ENCODE measurements around the gene C1QTNF12. TPM values are rescaled to one million over a fixed set of nuclear protein-coding genes. Genes with fewer than 3 reads are reported as not detected.

The C1QTNF12 gene
- total RNA-seq, 3 donors from 2014 or later, result 21.5 to 54.0 (median 36.5) TPM

DNA sequence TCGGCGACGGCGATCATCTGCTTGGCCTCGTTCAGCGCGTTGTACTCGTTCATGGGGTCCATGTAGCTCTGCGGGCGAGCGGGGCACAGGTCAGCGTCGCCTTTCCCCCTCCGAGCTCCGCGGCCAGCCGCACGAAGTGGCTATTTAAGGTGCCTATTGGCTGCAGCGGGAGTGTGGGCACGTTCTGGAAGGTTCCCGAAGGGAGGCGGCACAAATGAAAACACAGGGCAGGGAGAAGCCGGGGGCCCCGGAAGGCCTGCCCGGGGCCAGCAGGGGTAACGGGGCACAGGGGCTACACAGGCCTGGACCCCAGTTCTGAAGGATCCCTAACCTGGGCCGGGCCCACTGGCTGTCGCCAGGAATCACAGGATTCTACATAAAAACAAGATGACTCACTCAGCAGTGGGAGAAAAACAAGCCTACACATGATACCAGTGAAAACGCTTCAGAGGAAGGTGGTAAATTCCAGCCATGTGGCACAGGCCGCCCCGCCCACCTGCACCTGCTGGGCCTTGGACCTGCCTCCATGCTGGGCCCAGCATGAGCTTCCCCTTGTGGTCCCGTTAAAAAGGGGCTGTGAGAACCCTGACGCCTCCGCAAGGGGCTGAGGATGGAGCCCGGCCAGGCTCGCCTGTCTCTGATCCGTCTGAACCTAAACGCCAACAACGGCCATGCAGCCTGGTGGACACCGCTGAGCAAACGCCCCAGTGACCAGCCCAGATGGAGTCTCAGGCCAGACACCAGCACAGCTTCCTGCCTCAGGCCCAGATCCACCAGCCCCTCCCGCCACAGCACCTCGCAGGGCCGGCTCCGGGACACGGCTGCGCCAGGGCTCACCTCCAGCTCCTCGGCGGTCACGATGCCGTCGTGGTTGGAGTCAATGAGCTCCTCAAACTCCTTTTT lies 28.6 kb downstream of the C1QTNF12 start:
- DNase-seq (no peak), ATAC-seq (peak; percentile 18)
- H3K9me3 ChIP-seq, result no peaks in the 10 kb centered on the region
- H3K4me1 ChIP-seq (ENCODE audit: low read depth), result peaks cover 24% of the 10 kb centered on the region
- H3K4me3 ChIP-seq, result no peak overlapping the region
- TF ChIP-seq, protein P1, sequence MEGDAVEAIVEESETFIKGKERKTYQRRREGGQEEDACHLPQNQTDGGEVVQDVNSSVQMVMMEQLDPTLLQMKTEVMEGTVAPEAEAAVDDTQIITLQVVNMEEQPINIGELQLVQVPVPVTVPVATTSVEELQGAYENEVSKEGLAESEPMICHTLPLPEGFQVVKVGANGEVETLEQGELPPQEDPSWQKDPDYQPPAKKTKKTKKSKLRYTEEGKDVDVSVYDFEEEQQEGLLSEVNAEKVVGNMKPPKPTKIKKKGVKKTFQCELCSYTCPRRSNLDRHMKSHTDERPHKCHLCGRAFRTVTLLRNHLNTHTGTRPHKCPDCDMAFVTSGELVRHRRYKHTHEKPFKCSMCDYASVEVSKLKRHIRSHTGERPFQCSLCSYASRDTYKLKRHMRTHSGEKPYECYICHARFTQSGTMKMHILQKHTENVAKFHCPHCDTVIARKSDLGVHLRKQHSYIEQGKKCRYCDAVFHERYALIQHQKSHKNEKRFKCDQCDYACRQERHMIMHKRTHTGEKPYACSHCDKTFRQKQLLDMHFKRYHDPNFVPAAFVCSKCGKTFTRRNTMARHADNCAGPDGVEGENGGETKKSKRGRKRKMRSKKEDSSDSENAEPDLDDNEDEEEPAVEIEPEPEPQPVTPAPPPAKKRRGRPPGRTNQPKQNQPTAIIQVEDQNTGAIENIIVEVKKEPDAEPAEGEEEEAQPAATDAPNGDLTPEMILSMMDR (IDR thresholded peaks at IDR 0.05), result no peak
- intact Hi-C loops (cut with DNase I, micrococcal nuclease), result no loop called here
- peaks cover 7% of the 10 kb centered on the region for H3K36me3 ChIP-seq (ENCODE audit: low read depth)

GRCh38 chr1:1216770-1217620 lies 29.5 kb downstream of the C1QTNF12 start:
- TF ChIP-seq, protein P1 (IDR thresholded peaks at IDR 0.05), result no peak

DNA sequence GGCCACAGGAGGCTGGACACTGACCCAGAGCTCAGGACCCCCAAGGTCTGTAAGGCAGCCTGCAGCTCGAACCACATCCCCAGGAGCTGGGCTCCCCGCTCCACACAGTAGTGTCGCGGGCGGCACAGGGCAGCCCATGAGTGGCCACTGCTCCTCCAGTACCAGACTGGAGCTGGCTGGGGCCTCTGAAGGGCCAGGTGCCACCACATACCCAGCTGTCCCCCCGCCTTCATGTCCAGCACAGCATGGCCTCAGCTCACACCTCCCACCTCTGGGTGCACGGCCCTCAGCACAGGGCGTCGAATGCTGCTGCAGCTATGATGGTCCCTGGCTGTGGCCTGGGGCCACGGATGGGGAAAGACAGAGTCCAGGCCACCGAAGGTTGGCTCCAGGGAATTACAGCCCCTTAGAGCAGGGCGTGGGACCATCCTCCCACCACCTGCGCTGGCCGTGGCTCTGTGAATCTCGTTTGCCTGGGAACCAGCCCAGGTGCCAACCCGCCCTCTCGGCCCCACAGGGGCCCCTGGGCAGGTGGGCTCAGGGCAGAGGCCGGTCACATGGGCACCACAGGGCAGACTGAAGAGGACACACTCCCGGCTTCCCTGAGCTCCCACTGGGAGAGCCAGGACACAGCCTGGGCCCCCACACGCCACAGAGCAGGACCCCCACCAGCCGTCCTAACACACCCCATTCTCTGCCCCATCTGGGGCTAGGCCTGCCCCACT lies 30.5 kb downstream of the C1QTNF12 start:
- TF ChIP-seq, protein P1 (IDR thresholded peaks at IDR 0.05), result no peak
- Histone ChIP-seq H3K4me3 (no peak overlapping the region), H3K36me3 (ENCODE audit: low read depth) (peaks cover 7% of the 10 kb centered on the region), H3K4me1 (ENCODE audit: low read depth) (peaks cover 12% of the 10 kb centered on the region), H3K9me3 (no peaks in the 10 kb centered on the region)
- DNase-seq (no peak), ATAC-seq (no peak)
- intact Hi-C loops (cut with DNase I, micrococcal nuclease), result no loop called here

More at GRCh38 chr1:1216770-1217620, 29.5 kb downstream of the C1QTNF12 start:
- Histone ChIP-seq H3K4me3 (no peak overlapping the region), H3K9me3 (no peaks in the 10 kb centered on the region), H3K4me1 (ENCODE audit: low read depth) (peaks cover 15% of the 10 kb centered on the region), H3K36me3 (ENCODE audit: low read depth) (peaks cover 7% of the 10 kb centered on the region)
- no peak for DNase-seq
- no peak for ATAC-seq
- intact Hi-C loops (cut with DNase I, micrococcal nuclease), result no loop called here

- ATAC-seq (no peak), DNase-seq (no peak)
- Histone ChIP-seq H3K4me3 (no peak overlapping the region), H3K36me3 (ENCODE audit: low read depth) (peaks cover 7% of the 10 kb centered on the region), H3K4me1 (ENCODE audit: low read depth) (peaks cover 12% of the 10 kb centered on the region), H3K9me3 (no peaks in the 10 kb centered on the region)
- TF ChIP-seq, protein P1 (IDR thresholded peaks at IDR 0.05), result no peak
- intact Hi-C loops (cut with DNase I, micrococcal nuclease), result no loop called here
Observed at GRCh38 chr1:1215080-1215676, 31.3 kb downstream of the C1QTNF12 start.

Measured in mucosa of descending colon (tissue), 3 donors.